Measurements from ENCODE around the gene SMIM10L1.

DNA sequence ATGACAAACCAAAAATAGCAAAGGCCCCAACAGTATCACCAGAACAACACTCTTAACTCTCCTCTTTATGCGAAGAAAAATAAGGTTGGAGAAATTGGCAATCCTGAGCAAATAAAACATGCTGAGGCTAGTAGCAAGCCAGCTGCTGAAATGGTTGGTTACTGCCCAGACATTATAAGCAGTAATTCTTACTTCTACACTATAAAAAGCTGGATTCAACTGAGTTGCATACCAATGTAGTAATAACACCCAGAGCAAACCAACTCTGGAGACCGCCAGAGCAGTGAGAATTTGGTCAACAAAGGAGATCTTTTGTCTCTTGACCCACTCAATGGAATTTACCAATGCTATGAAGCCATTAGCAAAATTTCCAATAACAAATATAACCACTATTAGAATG lies 37.2 kb upstream of the SMIM10L1 start:
- TF ChIP-seq, protein P1, sequence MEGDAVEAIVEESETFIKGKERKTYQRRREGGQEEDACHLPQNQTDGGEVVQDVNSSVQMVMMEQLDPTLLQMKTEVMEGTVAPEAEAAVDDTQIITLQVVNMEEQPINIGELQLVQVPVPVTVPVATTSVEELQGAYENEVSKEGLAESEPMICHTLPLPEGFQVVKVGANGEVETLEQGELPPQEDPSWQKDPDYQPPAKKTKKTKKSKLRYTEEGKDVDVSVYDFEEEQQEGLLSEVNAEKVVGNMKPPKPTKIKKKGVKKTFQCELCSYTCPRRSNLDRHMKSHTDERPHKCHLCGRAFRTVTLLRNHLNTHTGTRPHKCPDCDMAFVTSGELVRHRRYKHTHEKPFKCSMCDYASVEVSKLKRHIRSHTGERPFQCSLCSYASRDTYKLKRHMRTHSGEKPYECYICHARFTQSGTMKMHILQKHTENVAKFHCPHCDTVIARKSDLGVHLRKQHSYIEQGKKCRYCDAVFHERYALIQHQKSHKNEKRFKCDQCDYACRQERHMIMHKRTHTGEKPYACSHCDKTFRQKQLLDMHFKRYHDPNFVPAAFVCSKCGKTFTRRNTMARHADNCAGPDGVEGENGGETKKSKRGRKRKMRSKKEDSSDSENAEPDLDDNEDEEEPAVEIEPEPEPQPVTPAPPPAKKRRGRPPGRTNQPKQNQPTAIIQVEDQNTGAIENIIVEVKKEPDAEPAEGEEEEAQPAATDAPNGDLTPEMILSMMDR (IDR thresholded peaks at IDR 0.05; ENCODE audit: low read depth, low read length, missing input control), result no peak
- TF ChIP-seq, protein P2, sequence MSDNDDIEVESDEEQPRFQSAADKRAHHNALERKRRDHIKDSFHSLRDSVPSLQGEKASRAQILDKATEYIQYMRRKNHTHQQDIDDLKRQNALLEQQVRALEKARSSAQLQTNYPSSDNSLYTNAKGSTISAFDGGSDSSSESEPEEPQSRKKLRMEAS (IDR thresholded peaks at IDR 0.05), result no peak
- TF ChIP-seq, protein P3, sequence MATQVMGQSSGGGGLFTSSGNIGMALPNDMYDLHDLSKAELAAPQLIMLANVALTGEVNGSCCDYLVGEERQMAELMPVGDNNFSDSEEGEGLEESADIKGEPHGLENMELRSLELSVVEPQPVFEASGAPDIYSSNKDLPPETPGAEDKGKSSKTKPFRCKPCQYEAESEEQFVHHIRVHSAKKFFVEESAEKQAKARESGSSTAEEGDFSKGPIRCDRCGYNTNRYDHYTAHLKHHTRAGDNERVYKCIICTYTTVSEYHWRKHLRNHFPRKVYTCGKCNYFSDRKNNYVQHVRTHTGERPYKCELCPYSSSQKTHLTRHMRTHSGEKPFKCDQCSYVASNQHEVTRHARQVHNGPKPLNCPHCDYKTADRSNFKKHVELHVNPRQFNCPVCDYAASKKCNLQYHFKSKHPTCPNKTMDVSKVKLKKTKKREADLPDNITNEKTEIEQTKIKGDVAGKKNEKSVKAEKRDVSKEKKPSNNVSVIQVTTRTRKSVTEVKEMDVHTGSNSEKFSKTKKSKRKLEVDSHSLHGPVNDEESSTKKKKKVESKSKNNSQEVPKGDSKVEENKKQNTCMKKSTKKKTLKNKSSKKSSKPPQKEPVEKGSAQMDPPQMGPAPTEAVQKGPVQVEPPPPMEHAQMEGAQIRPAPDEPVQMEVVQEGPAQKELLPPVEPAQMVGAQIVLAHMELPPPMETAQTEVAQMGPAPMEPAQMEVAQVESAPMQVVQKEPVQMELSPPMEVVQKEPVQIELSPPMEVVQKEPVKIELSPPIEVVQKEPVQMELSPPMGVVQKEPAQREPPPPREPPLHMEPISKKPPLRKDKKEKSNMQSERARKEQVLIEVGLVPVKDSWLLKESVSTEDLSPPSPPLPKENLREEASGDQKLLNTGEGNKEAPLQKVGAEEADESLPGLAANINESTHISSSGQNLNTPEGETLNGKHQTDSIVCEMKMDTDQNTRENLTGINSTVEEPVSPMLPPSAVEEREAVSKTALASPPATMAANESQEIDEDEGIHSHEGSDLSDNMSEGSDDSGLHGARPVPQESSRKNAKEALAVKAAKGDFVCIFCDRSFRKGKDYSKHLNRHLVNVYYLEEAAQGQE (IDR thresholded peaks at IDR 0.05), result no peak
- TF ChIP-seq SP1 (IDR thresholded peaks at IDR 0.05), result no peak
- TF ChIP-seq JUND (IDR thresholded peaks at IDR 0.05), result no peak
- TF ChIP-seq, protein P4, sequence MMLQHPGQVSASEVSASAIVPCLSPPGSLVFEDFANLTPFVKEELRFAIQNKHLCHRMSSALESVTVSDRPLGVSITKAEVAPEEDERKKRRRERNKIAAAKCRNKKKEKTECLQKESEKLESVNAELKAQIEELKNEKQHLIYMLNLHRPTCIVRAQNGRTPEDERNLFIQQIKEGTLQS (IDR thresholded peaks at IDR 0.05), result no peak
- no peak for TF ChIP-seq RAD21 (IDR thresholded peaks at IDR 0.05)
- TF ChIP-seq TAF1 (conservative IDR thresholded peaks at IDR 0.05), result no peak
- no peak for TF ChIP-seq GABPA (IDR thresholded peaks at IDR 0.05 in 1 of 2, conservative IDR thresholded peaks at IDR 0.05 in 1 of 2)
- TF ChIP-seq YY1 (IDR thresholded peaks at IDR 0.05), result no peak
- TF ChIP-seq HNF4G (IDR thresholded peaks at IDR 0.05), result no peak

Data from liver (tissue), 3 donors.